ENCODE results near the gene ALPG.

Gene ALPG

GRCh38 chr2:232457121-232458011 is 50.7 kb downstream of the ALPG start:
- DNase-seq, result no peak

- DNase-seq, result no peak
These were observed 51.5 kb downstream of the ALPG start for GRCh38 chr2:232458051-232458660.

- no peak for DNase-seq
These were observed 52.2 kb downstream of the ALPG start for GRCh38 chr2:232458661-232459418.

- no peak for DNase-seq
These were observed 52.9 kb downstream of the ALPG start for GRCh38 chr2:232459419-232460035.

- DNase-seq, result no peak
These were observed 53.5 kb downstream of the ALPG start for GRCh38 chr2:232460171-232460570.
